ENCODE measurements around the gene STOML3.

GRCh38 chr13:38943231-38943630, 47.4 kb downstream of the STOML3 start:
- TF ChIP-seq POLR2AphosphoS5 (IDR thresholded peaks at IDR 0.05): no peak
- TF ChIP-seq POLR2A (IDR thresholded peaks at IDR 0.05): no peak
- no peak for TF ChIP-seq CTCF (IDR thresholded peaks at IDR 0.05)

Measured in stomach (tissue), 4 donors.